GM23338 (cell line): Measurements from ENCODE around the gene LPGAT1. TPM values are rescaled to one million over a fixed set of nuclear protein-coding genes. Genes with fewer than 3 reads are reported as not detected.

Experiments
- ATAC-seq: fragments of 200-7000 bp; cut with Tn5 transposase; 3 replicates; pipeline ENCODE4 v1.9.1; 2020
- DNase-seq: peaks from one replicate; pipeline ENCODE4 v3.0.0-alpha.2; 2015; ENCODE audit warnings: low spot score
- H2AFZ ChIP-seq: fragments of 200-600 bp; sonication (generic); 2 replicates; pipeline ENCODE4 v1.8.0; 2016; ENCODE audit warnings: antibody characterized with exemption, mild to moderate bottlenecking, moderate library complexity
- H3F3A ChIP-seq: fragments of 200-600 bp; sonication (generic); replicated peaks from 2 replicates; pipeline ENCODE4 v1.8.0; 2017; ENCODE audit warnings: antibody characterized with exemption, mixed run types, low read depth
- H3K27ac ChIP-seq: fragments of 200-600 bp; sonication (generic); 2 replicates; pipeline ENCODE4 v1.6.1; 2016; ENCODE audit warnings: low read depth
- H3K27me3 ChIP-seq: fragments of 200-600 bp; sonication (generic); 2 replicates; pipeline ENCODE4 v1.8.0; 2016; ENCODE audit warnings: mild to moderate bottlenecking, mixed run types, moderate library complexity; ENCODE audit not compliant: insufficient read depth
- H3K36me3 ChIP-seq: fragments of 200-600 bp; sonication (generic); 2 replicates; pipeline ENCODE4 v1.8.0; 2016; ENCODE audit warnings: mild to moderate bottlenecking; ENCODE audit not compliant: insufficient read depth
- H3K4me1 ChIP-seq: fragments of 200-600 bp; sonication (generic); 2 replicates; pipeline ENCODE4 v1.8.0; 2016; ENCODE audit warnings: mild to moderate bottlenecking, moderate library complexity; ENCODE audit not compliant: insufficient read depth
- H3K4me2 ChIP-seq: fragments of 200-600 bp; sonication (generic); 2 replicates; pipeline ENCODE4 v1.7.1; 2017; ENCODE audit warnings: mixed run types
- H3K4me3 ChIP-seq: fragments of 200-600 bp; sonication (generic); 2 replicates; pipeline ENCODE4 v1.6.1; 2016; ENCODE audit warnings: mixed run types
- H3K79me2 ChIP-seq: fragments of 200-600 bp; sonication (generic); replicated peaks from 2 replicates; pipeline ENCODE4 v1.8.0; 2017; ENCODE audit warnings: mild to moderate bottlenecking; ENCODE audit not compliant: insufficient read depth
- H3K9me2 ChIP-seq: fragments of 200-600 bp; sonication (generic); 2 replicates; pipeline ENCODE4 v1.8.0; 2017; ENCODE audit not compliant: insufficient read depth
- H4K20me1 ChIP-seq: fragments of 200-600 bp; sonication (generic); replicated peaks from 2 replicates; pipeline ENCODE4 v1.8.0; 2017; ENCODE audit warnings: mild to moderate bottlenecking; ENCODE audit not compliant: insufficient read depth
- H3K27ac Mint-ChIP-seq: 2 replicates; pipeline ENCODE4 v1.8.0; 2020; ENCODE audit warnings: inconsistent platforms, mild to moderate bottlenecking, moderate library complexity, mixed read lengths
- H3K27me3 Mint-ChIP-seq: 3 replicates; pipeline ENCODE4 v1.8.0; 2022; ENCODE audit warnings: low read depth, mild to moderate bottlenecking, moderate library complexity, mixed read lengths, inconsistent platforms; ENCODE audit not compliant: insufficient read depth, poor library complexity
- H3K36me3 Mint-ChIP-seq: 3 replicates; pipeline ENCODE4 v1.8.0; 2021; ENCODE audit warnings: low read depth, mild to moderate bottlenecking, inconsistent platforms, moderate library complexity, mixed read lengths
- H3K4me1 Mint-ChIP-seq: 3 replicates; pipeline ENCODE4 v1.8.0; 2020; ENCODE audit warnings: mild to moderate bottlenecking, inconsistent platforms, mixed read lengths
- H3K4me3 Mint-ChIP-seq: 3 replicates; pipeline ENCODE4 v1.8.0; 2021; ENCODE audit warnings: moderate library complexity, mild to moderate bottlenecking, inconsistent platforms, mixed read lengths
- H3K9me3 Mint-ChIP-seq: 3 replicates; pipeline ENCODE4 v1.8.0; 2020; ENCODE audit warnings: moderate library complexity, mild to moderate bottlenecking, inconsistent platforms, mixed read lengths
- CREB1 ChIP-seq: fragments of 250-450 bp; sonication (Bioruptor Pico); IDR thresholded peaks from 2 replicates; pipeline ENCODE4 v1.5.0; 2020; ENCODE audit warnings: low read depth, mild to moderate bottlenecking, moderate library complexity
- ETS1 ChIP-seq: IDR thresholded peaks from 2 replicates; pipeline ENCODE4 v1.6.1; 2016; ENCODE audit warnings: antibody characterized with exemption
- EZH2 ChIP-seq: fragments of 200-600 bp; sonication (generic); IDR thresholded peaks from one replicate; pipeline ENCODE4 v1.8.0; 2017; ENCODE audit warnings: antibody characterized with exemption, mild to moderate bottlenecking, low read depth; ENCODE audit not compliant: unreplicated experiment
- EZH2phosphoT487 ChIP-seq: fragments of 200-600 bp; sonication (generic); IDR thresholded peaks from one replicate; pipeline ENCODE4 v1.8.1; 2018; ENCODE audit warnings: antibody characterized with exemption; ENCODE audit not compliant: unreplicated experiment
- JUNB ChIP-seq: IDR thresholded peaks from one replicate; pipeline ENCODE4 v1.6.1; 2016; ENCODE audit warnings: antibody characterized with exemption; ENCODE audit not compliant: unreplicated experiment
- NANOG ChIP-seq: IDR thresholded peaks from 2 replicates; pipeline ENCODE4 v1.6.1; 2016; ENCODE audit warnings: antibody characterized with exemption, borderline replicate concordance
- POLR2AphosphoS5 ChIP-seq: IDR thresholded peaks from 2 replicates; pipeline ENCODE4 v1.6.1; 2016; ENCODE audit warnings: antibody characterized with exemption, low read depth
- REST ChIP-seq: IDR thresholded peaks from one replicate; pipeline ENCODE4 v1.6.1; 2018; ENCODE audit warnings: antibody characterized with exemption; ENCODE audit not compliant: unreplicated experiment
- STAT1 ChIP-seq: IDR thresholded peaks from one replicate; pipeline ENCODE4 v1.6.1; 2016; ENCODE audit warnings: antibody characterized with exemption; ENCODE audit not compliant: unreplicated experiment
- ZNF114 ChIP-seq: fragments of 250-450 bp; sonication (Bioruptor Pico); IDR thresholded peaks from 2 replicates; pipeline ENCODE4 v1.5.0; 2020; ENCODE audit warnings: mild to moderate bottlenecking, moderate library complexity
- ZNF331 ChIP-seq: fragments of 250-450 bp; sonication (Bioruptor Pico); IDR thresholded peaks from 2 replicates; pipeline ENCODE4 v1.5.0; 2020; ENCODE audit warnings: low read depth, mild to moderate bottlenecking, moderate library complexity
- polyA plus RNA-seq: library from polyadenylated mRNA; unstranded; fragments of >200 nt; fragmentation: Nextera tagmentation; extraction: Ambion mirVana; gene quantifications from 2 replicates; pipeline ENCODE4 v1.2.1, GENCODE V29; 2016
- total RNA-seq: library from RNA; depleted of rRNA; stranded (reverse); fragments of >200 nt; shearing (Covaris generic); gene quantifications from 2 replicates; pipeline ENCODE4 v1.2.3, GENCODE V29; 2014

LPGAT1 gene
- total and polyA plus RNA-seq, 2 experiments from 2014 or later, result 3.3 to 16.4 TPM

GRCh38 chr1:211704543-211704942, 126.0 kb downstream of the LPGAT1 start:
- Histone ChIP-seq H3K9me2 (no peaks in the 10 kb centered on the region), H3K36me3 (no peaks in the 10 kb centered on the region), H3K4me3 (no peak overlapping the region), H4K20me1 (no peaks in the 10 kb centered on the region), H3K27me3 (peaks cover 9% of the 10 kb centered on the region), H3F3A (no peaks in the 10 kb centered on the region), H3K79me2 (no peaks in the 10 kb centered on the region), H3K27ac (no peak overlapping the region), H3K4me1 (no peaks in the 10 kb centered on the region), H3K4me2 (no peak overlapping the region), H2AFZ (no peak overlapping the region)
- H3K4me3 Mint-ChIP-seq, result no peak overlapping the region
- H3K27ac Mint-ChIP-seq, result no peak overlapping the region
- no peak for TF ChIP-seq NANOG
- TF ChIP-seq ZNF114 (CRISPR knock-in tag), result no peak
- TF ChIP-seq ZNF331, result no peak
- TF ChIP-seq REST, result no peak
- TF ChIP-seq JUNB, result no peak
- no peak for TF ChIP-seq EZH2
- no peak for TF ChIP-seq CREB1
- TF ChIP-seq EZH2phosphoT487, result no peak
- no peak for TF ChIP-seq ETS1
- TF ChIP-seq POLR2AphosphoS5, result no peak
- H3K36me3 Mint-ChIP-seq, result no peaks in the 10 kb centered on the region
- no peaks in the 10 kb centered on the region for H3K9me3 Mint-ChIP-seq
- ATAC-seq, result no peak; the same call in 2 of the 3 replicates
- H3K27me3 Mint-ChIP-seq, result peaks cover 11% of the 10 kb centered on the region
- H3K4me1 Mint-ChIP-seq, result peaks cover 6% of the 10 kb centered on the region; the same call in 2 of the 3 replicates
- no peak for DNase-seq

GRCh38 chr1:211703812-211704537, 126.6 kb downstream of the LPGAT1 start:
- H3K27me3 Mint-ChIP-seq, result peaks cover 14% of the 10 kb centered on the region
- no peak overlapping the region for H3K27ac ChIP-seq
- H3K9me2 ChIP-seq, result no peaks in the 10 kb centered on the region
- H3K4me1 Mint-ChIP-seq, result peaks cover 10% of the 10 kb centered on the region; the same call in 2 of the 3 replicates
- no peaks in the 10 kb centered on the region for H3K79me2 ChIP-seq
- no peaks in the 10 kb centered on the region for H3K4me1 ChIP-seq
- H3K27me3 ChIP-seq, result peaks cover 15% of the 10 kb centered on the region
- H3K4me2 ChIP-seq, result no peak overlapping the region
- H3F3A ChIP-seq, result no peaks in the 10 kb centered on the region
- no peaks in the 10 kb centered on the region for H3K36me3 Mint-ChIP-seq
- no peaks in the 10 kb centered on the region for H3K9me3 Mint-ChIP-seq
- no peak overlapping the region for H3K4me3 ChIP-seq
- no peaks in the 10 kb centered on the region for H4K20me1 ChIP-seq
- no peak for DNase-seq
- no peak overlapping the region for H3K4me3 Mint-ChIP-seq
- no peak; the same call in 1 of the 3 replicates for ATAC-seq
- H2AFZ ChIP-seq, result 0 out of 2 replicates have a peak overlapping the region, but pooled peaks have one; percentile 18
- H3K36me3 ChIP-seq, result no peaks in the 10 kb centered on the region
- H3K27ac Mint-ChIP-seq, result no peak overlapping the region
- TF ChIP-seq JUNB, result no peak
- no peak for TF ChIP-seq POLR2AphosphoS5
- no peak for TF ChIP-seq ZNF114 (CRISPR knock-in tag)
- no peak for TF ChIP-seq ETS1
- TF ChIP-seq EZH2phosphoT487, result no peak
- TF ChIP-seq STAT1, result no peak
- TF ChIP-seq EZH2, result no peak
- no peak for TF ChIP-seq ZNF331
- TF ChIP-seq NANOG, result no peak
